Keratinocyte (primary cell): ENCODE data around the gene ZBTB7A.

Experiments
- EZH2 ChIP-seq: IDR thresholded peaks from one replicate; pipeline ENCODE4 v1.6.1; 2012; ENCODE audit warnings: inconsistent platforms, mild to moderate bottlenecking, low read length, moderate library complexity
- TF ChIP-seq, protein P1 (sequence below), 3 experiments: IDR thresholded peaks in 1 of 3; conservative IDR thresholded peaks in 1 of 3; optimal IDR thresholded peaks in 1 of 3; 2 replicates in 2 of 3; 3 replicates in 1 of 3; pipeline versions ENCODE3 to v1.5.1; 2011; ENCODE audit warnings: low read length in 3 of 3, mild to moderate bottlenecking in 3 of 3, moderate library complexity in 2 of 3, control low read depth in 1 of 3, inconsistent platforms in 1 of 3; ENCODE audit not compliant: insufficient read depth in 2 of 3; ENCODE audit errors: extremely low read depth in 1 of 3

DNA sequence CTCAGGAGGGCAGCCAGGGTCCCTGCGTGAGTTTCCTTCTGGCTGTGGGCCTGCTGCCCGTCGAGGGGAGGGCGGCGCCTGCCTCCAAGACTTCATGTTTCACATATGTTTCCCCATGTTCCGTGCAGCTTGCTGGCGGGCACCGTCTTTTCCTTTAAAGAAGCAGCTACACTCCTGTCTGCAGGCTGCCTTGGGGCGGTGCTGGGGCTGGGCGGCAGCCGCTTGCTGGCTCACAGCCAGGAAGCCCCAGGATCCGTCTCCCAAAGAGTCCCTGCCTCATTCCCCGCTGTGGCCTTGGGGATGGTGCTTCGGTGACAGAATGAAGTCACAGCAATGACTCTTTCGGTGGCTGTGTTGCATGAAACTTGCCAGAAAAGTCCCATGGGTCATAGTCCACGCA is 34.3 kb downstream of the ZBTB7A start:
- TF ChIP-seq, protein P1, sequence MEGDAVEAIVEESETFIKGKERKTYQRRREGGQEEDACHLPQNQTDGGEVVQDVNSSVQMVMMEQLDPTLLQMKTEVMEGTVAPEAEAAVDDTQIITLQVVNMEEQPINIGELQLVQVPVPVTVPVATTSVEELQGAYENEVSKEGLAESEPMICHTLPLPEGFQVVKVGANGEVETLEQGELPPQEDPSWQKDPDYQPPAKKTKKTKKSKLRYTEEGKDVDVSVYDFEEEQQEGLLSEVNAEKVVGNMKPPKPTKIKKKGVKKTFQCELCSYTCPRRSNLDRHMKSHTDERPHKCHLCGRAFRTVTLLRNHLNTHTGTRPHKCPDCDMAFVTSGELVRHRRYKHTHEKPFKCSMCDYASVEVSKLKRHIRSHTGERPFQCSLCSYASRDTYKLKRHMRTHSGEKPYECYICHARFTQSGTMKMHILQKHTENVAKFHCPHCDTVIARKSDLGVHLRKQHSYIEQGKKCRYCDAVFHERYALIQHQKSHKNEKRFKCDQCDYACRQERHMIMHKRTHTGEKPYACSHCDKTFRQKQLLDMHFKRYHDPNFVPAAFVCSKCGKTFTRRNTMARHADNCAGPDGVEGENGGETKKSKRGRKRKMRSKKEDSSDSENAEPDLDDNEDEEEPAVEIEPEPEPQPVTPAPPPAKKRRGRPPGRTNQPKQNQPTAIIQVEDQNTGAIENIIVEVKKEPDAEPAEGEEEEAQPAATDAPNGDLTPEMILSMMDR (optimal IDR thresholded peaks at IDR 0.05 in 1 of 3, IDR thresholded peaks at IDR 0.05 in 1 of 3, conservative IDR thresholded peaks at IDR 0.05 in 1 of 3; ENCODE audit: extremely low read depth in 1 of 3, insufficient read depth in 2 of 3, low read length in 3 of 3): no peak
- TF ChIP-seq EZH2: no peak
